Lower leg skin (tissue), 3 donors: ENCODE measurements around the gene LIPC.

Experiments used
- CTCF ChIP-seq, 3 donors: fragments of 450-650 bp; IDR thresholded peaks; one replicate each; pipeline ENCODE4 v1.5.1; 2016; ENCODE audit warnings: antibody characterized with exemption in 3 of 3, mild to moderate bottlenecking in 3 of 3, moderate library complexity in 2 of 3
- POLR2A ChIP-seq, 2 donors: fragments of 450-650 bp; IDR thresholded peaks; one replicate each; pipeline ENCODE4 v1.6.1; 2016 to 2017; ENCODE audit warnings: antibody characterized with exemption in 2 of 2, mild to moderate bottlenecking in 1 of 2, moderate library complexity in 1 of 2

GRCh38 chr15:58534556-58534955 lies 102.8 kb downstream of the LIPC start:
- TF ChIP-seq POLR2A (IDR thresholded peaks at IDR 0.05) (no peak), CTCF (IDR thresholded peaks at IDR 0.05) (no peak)
